ENCODE measurements around the gene ATP6V0C.
"Not testable (repeated sequence)": the region's sequence is repeated elsewhere in the genome, so short reads cannot be mapped to it uniquely, and the experiment has no call there.

ATP6V0C gene

DNA sequence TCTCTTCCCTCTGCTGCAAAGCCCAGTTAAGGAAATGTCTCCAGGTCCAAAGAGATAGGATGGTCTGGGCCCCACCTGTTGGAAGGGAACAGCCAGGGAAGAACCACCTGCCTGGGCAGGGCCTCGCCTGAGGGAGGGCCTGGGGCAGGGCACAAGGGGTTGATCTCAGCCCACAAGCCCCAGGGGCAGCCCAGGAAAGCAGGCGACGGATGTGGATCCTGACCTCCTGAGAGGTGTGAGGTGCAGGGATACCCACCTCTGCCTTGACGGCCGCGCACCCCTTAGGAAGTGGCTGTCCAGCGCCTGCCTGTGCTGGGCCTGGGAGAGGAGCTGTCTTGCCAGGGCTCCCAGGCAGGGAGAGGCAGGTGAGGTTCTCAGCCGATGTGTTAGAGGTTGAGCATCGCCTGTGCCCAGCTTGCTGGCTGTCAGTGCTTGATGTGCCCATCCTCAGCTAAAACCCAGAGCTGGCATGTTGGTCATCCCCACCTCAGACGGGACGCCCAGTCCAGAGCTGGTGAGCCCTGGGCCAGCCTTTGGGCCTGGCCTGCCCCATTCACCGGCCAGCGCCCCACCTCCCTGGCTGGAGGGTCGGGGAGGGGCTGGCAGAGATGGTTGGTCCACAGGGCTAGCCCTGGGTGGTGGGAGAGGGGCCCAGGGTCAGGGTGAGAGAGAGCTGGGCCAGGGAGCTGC is 17.0 kb downstream of the ATP6V0C start:
- TF ChIP-seq, protein P1, sequence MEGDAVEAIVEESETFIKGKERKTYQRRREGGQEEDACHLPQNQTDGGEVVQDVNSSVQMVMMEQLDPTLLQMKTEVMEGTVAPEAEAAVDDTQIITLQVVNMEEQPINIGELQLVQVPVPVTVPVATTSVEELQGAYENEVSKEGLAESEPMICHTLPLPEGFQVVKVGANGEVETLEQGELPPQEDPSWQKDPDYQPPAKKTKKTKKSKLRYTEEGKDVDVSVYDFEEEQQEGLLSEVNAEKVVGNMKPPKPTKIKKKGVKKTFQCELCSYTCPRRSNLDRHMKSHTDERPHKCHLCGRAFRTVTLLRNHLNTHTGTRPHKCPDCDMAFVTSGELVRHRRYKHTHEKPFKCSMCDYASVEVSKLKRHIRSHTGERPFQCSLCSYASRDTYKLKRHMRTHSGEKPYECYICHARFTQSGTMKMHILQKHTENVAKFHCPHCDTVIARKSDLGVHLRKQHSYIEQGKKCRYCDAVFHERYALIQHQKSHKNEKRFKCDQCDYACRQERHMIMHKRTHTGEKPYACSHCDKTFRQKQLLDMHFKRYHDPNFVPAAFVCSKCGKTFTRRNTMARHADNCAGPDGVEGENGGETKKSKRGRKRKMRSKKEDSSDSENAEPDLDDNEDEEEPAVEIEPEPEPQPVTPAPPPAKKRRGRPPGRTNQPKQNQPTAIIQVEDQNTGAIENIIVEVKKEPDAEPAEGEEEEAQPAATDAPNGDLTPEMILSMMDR (conservative IDR thresholded peaks at IDR 0.05; ENCODE audit: low read depth, low read length): no peak

DNA sequence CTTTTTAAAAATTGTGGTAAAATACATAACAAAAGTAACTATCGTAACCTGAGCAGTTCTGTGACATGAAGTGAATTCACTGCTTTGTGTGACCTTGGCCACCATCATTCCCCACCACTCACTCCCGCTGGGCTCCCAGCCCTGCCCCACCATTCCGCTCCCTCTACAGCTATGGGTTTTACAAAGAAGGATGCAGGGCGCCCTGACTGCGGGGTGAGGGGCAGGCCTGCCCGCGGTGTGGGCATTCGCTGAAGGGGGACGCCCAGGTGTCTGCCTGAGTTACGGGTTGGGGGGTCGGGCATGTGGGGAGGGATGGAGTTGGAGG is 17.6 kb downstream of the ATP6V0C start, which contains the start of gene CEMP1:
TSS of gene CEMP1 (minus strand) at position 38 of the 325 bp plus-strand sequence. CDS start 335 bp downstream, outside the sequence.
- peak within 1 kb of the TSS; percentile 53 for H3K9ac ChIP-seq
- no peaks in the 10 kb centered on the region for H3K27me3 ChIP-seq (ENCODE audit: insufficient read depth, low read depth)
- no peak within 1 kb of the TSS for H3K4me3 ChIP-seq (IDR thresholded peaks at IDR 0.05; ENCODE audit: insufficient read depth, low read depth, low read length)
- no peaks in the 10 kb centered on the region for H4K20me1 ChIP-seq (ENCODE audit: insufficient read depth)
- peak within 1 kb of the TSS; percentile 65 for H2AFZ ChIP-seq (ENCODE audit: low read depth)
- H3K36me3 ChIP-seq (ENCODE audit: insufficient read depth): no peaks in the 10 kb centered on the region
- peaks cover 16% of the 10 kb centered on the region for H3K4me1 ChIP-seq (ENCODE audit: low read depth, poor library complexity, severe bottlenecking)
- no peaks in the 10 kb centered on the region for H3K79me2 ChIP-seq (ENCODE audit: insufficient read depth, low read depth)
- peak within 1 kb of the TSS; percentile 61 for H3K27ac ChIP-seq
- TF ChIP-seq, protein P1 (conservative IDR thresholded peaks at IDR 0.05; ENCODE audit: low read depth, low read length): no peak
- H3K4me2 ChIP-seq: peak within 1 kb of the TSS; percentile 70

More for the DNA sequence above, 17.0 kb downstream of the ATP6V0C start:
- H3K4me1 ChIP-seq (ENCODE audit: low read depth, poor library complexity, severe bottlenecking): peaks cover 16% of the 10 kb centered on the region
- H3K79me2 ChIP-seq (ENCODE audit: insufficient read depth, low read depth): no peaks in the 10 kb centered on the region
- H2AFZ ChIP-seq (ENCODE audit: low read depth): peak overlapping the region; percentile 65; the same call in 1 of the 2 replicates
- no peaks in the 10 kb centered on the region for H4K20me1 ChIP-seq (ENCODE audit: insufficient read depth)
- H3K27me3 ChIP-seq (ENCODE audit: insufficient read depth, low read depth): no peaks in the 10 kb centered on the region
- no peak overlapping the region for H3K4me3 ChIP-seq (IDR thresholded peaks at IDR 0.05; ENCODE audit: insufficient read depth, low read depth, low read length)
- H3K27ac ChIP-seq: peak overlapping the region; percentile 41
- H3K9ac ChIP-seq: peak overlapping the region; percentile 53; the same call in 1 of the 2 replicates
- peak overlapping the region; percentile 70 for H3K4me2 ChIP-seq
- H3K36me3 ChIP-seq (ENCODE audit: insufficient read depth): no peaks in the 10 kb centered on the region

DNA sequence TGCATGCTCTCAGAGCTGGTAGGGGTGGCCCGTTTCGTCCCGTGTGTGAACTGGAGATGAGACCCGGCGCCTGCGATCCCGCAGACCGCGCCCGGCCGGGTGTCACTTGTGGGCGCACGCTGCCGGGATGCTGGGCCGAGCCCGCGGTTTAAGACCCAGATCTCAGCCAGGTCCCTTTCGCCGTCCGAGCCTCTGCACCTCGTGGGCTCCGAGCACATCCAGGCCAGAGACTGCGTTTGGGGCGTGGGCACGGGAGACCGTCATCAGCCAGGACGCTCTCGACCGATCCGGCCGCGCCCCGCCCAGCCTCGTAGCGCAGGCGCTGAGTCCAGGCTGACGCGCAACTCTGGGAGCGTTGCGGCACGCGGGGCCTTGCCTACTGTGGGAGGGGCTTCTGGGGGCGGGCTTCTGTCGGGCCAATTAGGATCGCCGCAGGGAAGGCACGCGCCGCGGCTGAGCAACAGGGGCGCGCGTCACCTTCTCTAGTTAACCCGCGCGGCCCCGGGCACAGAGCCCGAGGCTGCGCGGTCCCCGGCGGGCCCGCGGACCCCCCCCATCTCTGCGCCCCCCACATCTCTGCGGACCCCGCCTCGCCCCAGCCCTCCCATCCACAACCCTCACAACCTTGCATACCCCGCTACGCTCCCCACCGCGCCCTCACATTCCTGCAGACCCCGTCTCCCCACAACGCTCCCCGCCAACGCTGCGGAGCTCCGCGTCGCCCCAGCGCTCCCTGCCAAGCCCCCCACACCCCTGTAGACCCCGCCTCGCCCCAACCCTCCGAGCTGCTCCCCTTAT is 18.1 kb downstream of the ATP6V0C start:
- Histone ChIP-seq H3K4me1 (ENCODE audit: low read depth, poor library complexity, severe bottlenecking) (peaks cover 21% of the 10 kb centered on the region), H3K27ac (peak overlapping the region; percentile 61)

DNA sequence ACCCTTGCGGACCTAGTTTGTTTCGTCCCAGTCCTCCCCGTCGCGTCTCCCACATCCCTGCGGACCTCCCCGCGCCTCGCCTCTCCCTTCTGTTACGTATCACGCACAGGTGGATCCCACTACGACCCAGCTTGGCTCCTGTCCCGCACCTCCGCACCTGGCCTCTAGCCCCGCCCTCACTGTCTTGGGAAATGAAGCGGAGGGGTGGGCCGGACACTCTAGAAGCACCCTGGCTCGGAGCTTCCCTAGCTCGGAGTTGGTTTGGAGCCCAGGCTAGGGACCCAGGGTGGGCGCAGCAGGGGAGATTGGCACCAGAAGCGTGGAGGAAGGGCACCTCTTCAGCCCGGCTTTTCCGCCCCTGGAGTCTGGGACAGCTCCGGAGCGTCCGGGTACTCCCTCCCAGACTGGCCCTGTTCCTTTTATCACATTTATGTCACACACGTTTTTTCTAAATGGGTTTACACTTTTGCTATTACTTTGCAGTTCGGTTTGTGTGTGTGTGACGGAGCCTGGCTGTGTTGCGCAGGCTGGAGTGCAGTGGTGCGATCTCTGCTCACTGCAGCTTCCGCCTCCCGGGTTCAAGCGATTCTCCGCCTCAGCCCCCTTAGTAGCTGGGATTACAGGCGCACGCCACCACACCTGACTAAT is 18.9 kb downstream of the ATP6V0C start:
- H3K36me3 ChIP-seq (ENCODE audit: insufficient read depth): no peaks in the 10 kb centered on the region
- H3K27ac ChIP-seq: peak overlapping the region; percentile 61
- H2AFZ ChIP-seq (ENCODE audit: low read depth): peak overlapping the region; percentile 65

More for the DNA sequence above, 18.1 kb downstream of the ATP6V0C start:
- no peaks in the 10 kb centered on the region for H4K20me1 ChIP-seq (ENCODE audit: insufficient read depth)
- H3K4me3 ChIP-seq (IDR thresholded peaks at IDR 0.05; ENCODE audit: insufficient read depth, low read depth, low read length): no peak overlapping the region
- H3K36me3 ChIP-seq (ENCODE audit: insufficient read depth): no peaks in the 10 kb centered on the region
- peak overlapping the region; percentile 53 for H3K9ac ChIP-seq
- no peaks in the 10 kb centered on the region for H3K79me2 ChIP-seq (ENCODE audit: insufficient read depth, low read depth)
- TF ChIP-seq, protein P1 (conservative IDR thresholded peaks at IDR 0.05; ENCODE audit: low read depth, low read length): no peak
- peak overlapping the region; percentile 65 for H2AFZ ChIP-seq (ENCODE audit: low read depth)
- H3K27me3 ChIP-seq (ENCODE audit: insufficient read depth, low read depth): no peaks in the 10 kb centered on the region
- H3K4me2 ChIP-seq: peak overlapping the region; percentile 70

DNA sequence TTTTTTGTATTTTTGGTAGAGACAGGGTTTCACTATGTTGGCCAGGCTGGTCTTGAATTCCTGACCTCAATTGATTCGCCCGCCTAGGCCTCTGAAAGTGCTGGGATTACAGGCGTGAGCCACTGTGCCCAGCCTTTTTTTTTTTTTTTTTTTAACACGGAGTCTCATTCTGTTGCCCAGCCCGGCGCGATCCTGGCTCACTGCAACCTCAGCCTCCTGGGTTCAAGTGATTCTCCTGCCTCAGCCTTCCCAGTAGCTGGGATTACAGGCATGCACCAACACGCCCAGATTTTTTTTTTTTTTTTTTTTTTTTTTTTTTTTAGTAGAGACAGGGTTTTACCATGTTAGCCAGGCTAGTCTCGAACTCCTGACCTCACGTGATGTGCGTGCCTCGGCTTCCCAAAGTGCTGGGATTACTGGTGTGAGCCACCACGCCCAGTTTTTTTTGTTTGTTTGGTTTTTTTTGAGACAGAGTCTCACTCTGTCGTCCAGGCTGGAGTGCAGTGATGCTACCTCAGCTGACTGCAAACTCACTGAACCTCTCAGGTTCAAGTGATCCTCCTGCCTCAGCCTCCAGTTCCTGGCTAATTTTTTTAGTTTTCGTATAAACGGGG is 19.5 kb downstream of the ATP6V0C start:
- not testable (repeated sequence) for H3K36me3 ChIP-seq (ENCODE audit: insufficient read depth); H3K79me2 ChIP-seq (ENCODE audit: insufficient read depth, low read depth); H3K4me3 ChIP-seq (IDR thresholded peaks at IDR 0.05; ENCODE audit: insufficient read depth, low read depth, low read length); H4K20me1 ChIP-seq (ENCODE audit: insufficient read depth); H3K27me3 ChIP-seq (ENCODE audit: insufficient read depth, low read depth)
- Histone ChIP-seq H2AFZ (ENCODE audit: low read depth) (peak overlapping the region; percentile 65), H3K27ac (peak overlapping the region; percentile 61), H3K4me1 (ENCODE audit: low read depth, poor library complexity, severe bottlenecking) (peaks cover 25% of the 10 kb centered on the region), H3K9ac (peak overlapping the region; percentile 48; the same call in 1 of the 2 replicates), H3K4me2 (peak overlapping the region; percentile 65)

More for the DNA sequence above, 18.9 kb downstream of the ATP6V0C start:
- H3K27me3 ChIP-seq (ENCODE audit: insufficient read depth, low read depth): no peaks in the 10 kb centered on the region
- H3K4me2 ChIP-seq: peak overlapping the region; percentile 65
- no peaks in the 10 kb centered on the region for H3K79me2 ChIP-seq (ENCODE audit: insufficient read depth, low read depth)
- H3K9ac ChIP-seq: peak overlapping the region; percentile 48
- H3K4me1 ChIP-seq (ENCODE audit: low read depth, poor library complexity, severe bottlenecking): peaks cover 25% of the 10 kb centered on the region
- H4K20me1 ChIP-seq (ENCODE audit: insufficient read depth): no peaks in the 10 kb centered on the region
- no peak overlapping the region for H3K4me3 ChIP-seq (IDR thresholded peaks at IDR 0.05; ENCODE audit: insufficient read depth, low read depth, low read length)
- TF ChIP-seq, protein P1 (conservative IDR thresholded peaks at IDR 0.05; ENCODE audit: low read depth, low read length): no peak

Data from KMS-11 (cell line).